Esophagus (tissue), 2 donors: ENCODE measurements around the gene INTS15. TPM values are rescaled to one million over a fixed set of nuclear protein-coding genes. Genes with fewer than 3 reads are reported as not detected.
"Not testable (repeated sequence)": the region's sequence is repeated elsewhere in the genome, so short reads cannot be mapped to it uniquely, and the experiment has no call there.

ENCODE experiments used
- H3K27ac ChIP-seq, 2 donors: one replicate each; pipeline ENCODE4 v1.5.1; 2013; ENCODE audit warnings: low read depth in 2 of 2, mild to moderate bottlenecking in 2 of 2, inconsistent platforms in 1 of 2, low read length in 1 of 2, moderate library complexity in 1 of 2
- H3K27me3 ChIP-seq, 2 donors: one replicate each; pipeline ENCODE4 v1.6.1; 2013; ENCODE audit warnings: low read length in 2 of 2, control low read depth in 1 of 2, mild to moderate bottlenecking in 1 of 2; ENCODE audit not compliant: insufficient read depth in 2 of 2, control insufficient read depth in 1 of 2
- H3K36me3 ChIP-seq, 2 donors: one replicate each; pipeline ENCODE4 v1.6.1; 2013; ENCODE audit warnings: low read length in 1 of 2; ENCODE audit not compliant: control insufficient read depth in 2 of 2, insufficient read depth in 2 of 2
- H3K4me1 ChIP-seq, 2 donors: one replicate each; pipeline ENCODE4 v1.6.1; 2013; ENCODE audit warnings: low read length in 1 of 2; ENCODE audit not compliant: control insufficient read depth in 2 of 2, insufficient read depth in 2 of 2
- H3K4me3 ChIP-seq, 2 donors: one replicate each; pipeline ENCODE4 v1.5.1; 2013; ENCODE audit warnings: low read length in 2 of 2, mild to moderate bottlenecking in 2 of 2, low read depth in 1 of 2, moderate library complexity in 1 of 2
- H3K9me3 ChIP-seq, 2 donors: one replicate each; pipeline ENCODE4 v1.6.1; 2013; ENCODE audit warnings: mild to moderate bottlenecking in 2 of 2, low read depth in 1 of 2, low read length in 1 of 2, moderate library complexity in 1 of 2; ENCODE audit not compliant: control insufficient read depth in 2 of 2, insufficient read depth in 1 of 2
- WGBS, 2 donors: extraction: QIAGEN DNeasy Blood & Tissue Kit; methylation state at CpG; one replicate each; pipeline ENCODE4 v1.1.7; 2013; 5-methylcytosine and 5-hydroxymethylcytosine counted together
- polyA plus RNA-seq, 2 donors: library from polyadenylated mRNA; stranded (reverse); fragments of 200-250 nt; gene quantifications; one replicate each; pipeline ENCODE4 v1.2.3, GENCODE V29; 2013
- donor health status: healthy with polysubstance abuse.
- donor health status: Bipolar disorder and iron deficiency.

INTS15 gene
- polyA plus RNA-seq, 2 donors: 8.9 to 11.8 TPM

GRCh38 chr7:6576867-6577368, 12.9 kb upstream of the INTS15 start:
- not testable (repeated sequence) for H3K9me3 ChIP-seq, H3K27me3 ChIP-seq, H3K36me3 ChIP-seq, H3K4me1 ChIP-seq
- 10 to 12% methylated on average over 13 to 14 of the region's 14 CpGs for WGBS, 2 donors
- H3K4me3 ChIP-seq: peak overlapping the region; percentile 88 to 90
- peak overlapping the region; percentile 97 to 99 for H3K27ac ChIP-seq

DNA sequence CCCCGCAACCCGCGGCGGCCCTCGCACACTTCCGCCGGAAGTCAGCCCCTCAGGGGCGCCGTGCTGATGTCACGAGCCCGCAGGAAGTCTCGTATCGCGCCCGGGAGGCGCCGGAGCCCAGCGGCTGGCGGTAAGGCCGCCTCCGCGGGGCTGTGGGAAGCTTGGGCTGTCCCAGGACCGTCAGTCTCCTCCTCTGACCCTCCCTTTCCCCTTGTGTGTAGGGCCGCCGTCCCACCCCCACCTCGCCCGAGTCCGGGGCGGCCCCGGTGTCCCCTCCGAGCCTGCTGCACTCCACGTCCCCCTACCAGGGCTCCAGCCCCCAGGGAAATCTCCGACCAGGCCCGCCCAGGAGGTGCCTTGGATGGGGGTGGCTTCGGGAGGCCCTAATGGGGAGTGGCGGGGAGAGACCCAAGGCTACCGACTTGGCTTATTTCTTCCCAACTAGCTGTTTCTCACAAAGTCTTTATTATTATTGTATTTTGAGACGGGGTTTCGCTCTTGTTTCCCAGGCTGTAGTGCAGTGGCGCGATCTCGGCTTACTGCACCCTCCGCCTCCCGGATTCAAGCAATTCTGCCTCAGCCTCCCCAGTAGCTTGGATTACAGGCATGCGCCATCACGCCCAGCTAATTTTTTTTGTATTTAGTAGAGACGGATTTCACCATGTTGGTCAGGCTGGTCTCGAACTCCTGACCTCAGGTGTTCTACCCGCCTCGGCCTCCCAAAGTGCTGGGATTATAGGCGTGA, 12.3 kb upstream of the INTS15 start, which contains the start of gene ZDHHC4:
Gene ZDHHC4, plus strand, starts transcription at position 86 of the 745 bp plus-strand sequence. CDS start 3,108 bp downstream, outside the sequence.
- peak within 1 kb of the TSS; percentile 97 to 99 for H3K27ac ChIP-seq
- H3K27me3 ChIP-seq: no peaks in the 10 kb centered on the region
- WGBS, 2 donors: 11 to 12% methylated on average over 51 of the region's 51 CpGs
- H3K4me3 ChIP-seq: peak within 1 kb of the TSS; percentile 88 to 90
- no peaks in the 10 kb centered on the region for H3K9me3 ChIP-seq
- H3K36me3 ChIP-seq: peaks cover 6 to 8% of the 10 kb centered on the region in 2 donors
- peaks cover 0 to 7% of the 10 kb centered on the region in 2 donors for H3K4me1 ChIP-seq

- H3K36me3 ChIP-seq: peaks cover 6 to 11% of the 10 kb centered on the region in 2 donors
- H3K27ac ChIP-seq: peak overlapping the region; percentile 97 to 99
- no peaks in the 10 kb centered on the region for H3K27me3 ChIP-seq
- 87 to 90% methylated on average over 17 to 18 of the region's 18 CpGs for WGBS, 2 donors
- H3K4me1 ChIP-seq: peaks cover 0 to 7% of the 10 kb centered on the region in 2 donors
- no peak overlapping the region for H3K4me3 ChIP-seq
- no peaks in the 10 kb centered on the region for H3K9me3 ChIP-seq
Observed at GRCh38 chr7:6578114-6579084, 11.4 kb upstream of the INTS15 start.

DNA sequence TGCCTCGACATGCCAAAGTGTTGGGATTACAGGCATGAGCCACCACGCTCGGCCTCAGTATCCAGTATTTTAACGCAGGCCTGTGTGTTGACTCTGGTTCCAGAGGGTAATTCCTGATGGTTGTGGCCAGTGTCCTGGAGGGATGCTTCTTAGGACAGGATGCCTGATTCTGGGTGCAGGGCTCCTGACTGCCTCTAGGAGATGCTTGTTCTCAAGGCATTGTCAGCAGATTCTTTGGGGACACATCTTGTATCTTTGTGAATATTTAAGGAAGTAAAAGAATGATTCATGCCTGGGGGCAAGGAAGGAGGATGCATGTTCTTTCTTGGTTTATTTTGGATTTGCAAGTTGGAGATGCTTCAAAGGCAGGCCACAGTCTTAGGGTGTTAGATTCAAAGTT, 10.4 kb upstream of the INTS15 start:
- Histone ChIP-seq H3K4me3 (no peak overlapping the region), H3K27ac (no peak overlapping the region), H3K27me3 (no peaks in the 10 kb centered on the region), H3K4me1 (peaks cover 0 to 7% of the 10 kb centered on the region in 2 donors), H3K36me3 (peaks cover 6 to 12% of the 10 kb centered on the region in 2 donors), H3K9me3 (no peaks in the 10 kb centered on the region)
- WGBS, 2 donors: 74 to 76% methylated on average over 4 of the region's 4 CpGs

- H3K9me3 ChIP-seq, H3K4me3 ChIP-seq, H3K4me1 ChIP-seq, H3K27me3 ChIP-seq, H3K27ac ChIP-seq: not testable (repeated sequence)
- peaks cover 1 to 13% of the 10 kb centered on the region in 2 donors for H3K36me3 ChIP-seq
- WGBS, 2 donors: 93 to 95% methylated on average over 8 of the region's 8 CpGs
Observed at GRCh38 chr7:6585746-6586432, 3.9 kb upstream of the INTS15 start.

DNA sequence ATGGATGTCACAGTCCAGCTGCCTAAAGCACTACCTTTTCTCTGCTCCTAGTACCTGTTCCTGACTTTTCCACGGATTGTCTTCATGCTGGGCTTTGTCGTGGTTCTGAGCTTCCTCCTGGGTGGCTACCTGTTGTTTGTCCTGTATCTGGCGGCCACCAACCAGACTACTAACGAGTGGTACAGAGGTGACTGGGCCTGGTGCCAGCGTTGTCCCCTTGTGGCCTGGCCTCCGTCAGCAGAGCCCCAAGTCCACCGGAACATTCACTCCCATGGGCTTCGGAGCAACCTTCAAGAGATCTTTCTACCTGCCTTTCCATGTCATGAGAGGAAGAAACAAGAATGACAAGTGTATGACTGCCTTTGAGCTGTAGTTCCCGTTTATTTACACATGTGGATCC, 1.3 kb upstream of the INTS15 start:
- 82 to 86% methylated on average over 9 of the region's 9 CpGs for WGBS, 2 donors
- no peaks in the 10 kb centered on the region for H3K27me3 ChIP-seq
- peaks cover 0 to 4% of the 10 kb centered on the region in 2 donors for H3K4me1 ChIP-seq
- H3K4me3 ChIP-seq: no peak overlapping the region
- no peaks in the 10 kb centered on the region for H3K9me3 ChIP-seq
- no peak overlapping the region for H3K27ac ChIP-seq
- peaks cover 0 to 6% of the 10 kb centered on the region in 2 donors for H3K36me3 ChIP-seq

DNA sequence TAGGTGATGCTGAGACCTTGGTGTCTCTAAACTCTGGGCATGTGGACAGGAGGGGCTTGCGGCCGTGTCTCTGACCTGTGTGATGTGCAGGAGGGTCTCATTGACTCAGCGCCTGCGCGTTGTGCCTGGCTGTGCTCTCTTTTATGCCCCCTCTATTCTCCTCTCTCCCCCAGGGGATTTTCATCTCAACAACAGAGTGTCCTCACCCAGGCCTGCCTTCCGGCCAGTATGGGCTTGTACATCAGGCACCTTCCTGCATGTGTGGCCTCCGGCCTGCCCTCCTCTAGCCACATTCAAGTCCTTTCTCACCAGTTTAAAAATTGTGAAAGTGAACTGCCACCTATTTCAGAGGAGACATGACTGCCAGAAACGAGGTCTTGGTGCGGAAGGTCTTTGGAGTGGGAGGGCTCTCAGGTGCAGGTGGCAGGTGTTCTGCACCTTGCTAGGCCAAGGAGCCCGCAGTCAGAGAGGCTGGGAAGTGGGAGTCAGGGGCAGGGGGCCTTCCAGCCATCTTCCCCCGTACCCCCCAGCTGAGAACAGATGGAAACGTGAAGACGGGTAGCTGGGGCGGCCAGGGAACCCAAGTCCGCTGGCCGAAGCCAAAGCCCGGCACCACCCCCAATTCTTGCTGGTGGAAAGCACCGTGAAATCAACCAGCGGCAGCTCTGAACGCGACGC, 531 bp upstream of the INTS15 start:
- H3K27ac ChIP-seq: peak overlapping the region; percentile 62 to 94
- H3K27me3 ChIP-seq: no peaks in the 10 kb centered on the region
- H3K4me1 ChIP-seq: peaks cover 0 to 4% of the 10 kb centered on the region in 2 donors
- peak overlapping the region; percentile 16 to 36 for H3K4me3 ChIP-seq
- WGBS, 2 donors: 42 to 50% methylated on average over 21 to 22 of the region's 22 CpGs
- H3K36me3 ChIP-seq: peaks cover 0 to 12% of the 10 kb centered on the region in 2 donors
- H3K9me3 ChIP-seq: no peaks in the 10 kb centered on the region

- peak overlapping the region; percentile 89 to 94 for H3K27ac ChIP-seq
- WGBS, 2 donors: 6 to 8% methylated on average over 10 of the region's 10 CpGs
- no peaks in the 10 kb centered on the region for H3K9me3 ChIP-seq
- H3K4me1 ChIP-seq: peaks cover 0 to 4% of the 10 kb centered on the region in 2 donors
- peaks cover 0 to 19% of the 10 kb centered on the region in 2 donors for H3K36me3 ChIP-seq
- H3K4me3 ChIP-seq: peak overlapping the region; percentile 82 to 89
- H3K27me3 ChIP-seq: no peaks in the 10 kb centered on the region
Observed at GRCh38 chr7:6590645-6591110, 857 bp downstream of the INTS15 start.
